ENCODE results near the gene TNFSF4.

Gene TNFSF4

GRCh38 chr1:173152598-173152997 is 54.5 kb downstream of the TNFSF4 start:
- TF ChIP-seq CTCF (IDR thresholded peaks at IDR 0.05; ENCODE audit: insufficient read depth, low read depth, low read length, missing control alignments) = no peak
- DNase-seq (ENCODE audit: low read depth) = no peak
- H3K4me3 ChIP-seq (ENCODE audit: low read depth, low read length) = no peak overlapping the region

- H3K4me3 ChIP-seq (ENCODE audit: low read depth, low read length) = no peak overlapping the region
- no peak for DNase-seq (ENCODE audit: low read depth)
- TF ChIP-seq CTCF (IDR thresholded peaks at IDR 0.05; ENCODE audit: insufficient read depth, low read depth, low read length, missing control alignments) = no peak
Measured at GRCh38 chr1:173150795-173151194, 56.3 kb downstream of the TNFSF4 start.

GRCh38 chr1:173149887-173150286 is 57.2 kb downstream of the TNFSF4 start:
- no peak for DNase-seq (ENCODE audit: low read depth)
- TF ChIP-seq CTCF (IDR thresholded peaks at IDR 0.05; ENCODE audit: insufficient read depth, low read depth, low read length, missing control alignments) = no peak
- H3K4me3 ChIP-seq (ENCODE audit: low read depth, low read length) = no peak overlapping the region

- no peak overlapping the region for H3K4me3 ChIP-seq (ENCODE audit: low read depth, low read length)
- no peak for TF ChIP-seq CTCF (IDR thresholded peaks at IDR 0.05; ENCODE audit: insufficient read depth, low read depth, low read length, missing control alignments)
- DNase-seq (ENCODE audit: low read depth) = no peak
Measured at GRCh38 chr1:173148971-173149370, 58.2 kb downstream of the TNFSF4 start.

GRCh38 chr1:173148545-173148944 is 58.6 kb downstream of the TNFSF4 start:
- DNase-seq (ENCODE audit: low read depth) = no peak
- no peak for TF ChIP-seq CTCF (IDR thresholded peaks at IDR 0.05; ENCODE audit: insufficient read depth, low read depth, low read length, missing control alignments)
- no peak overlapping the region for H3K4me3 ChIP-seq (ENCODE audit: low read depth, low read length)

- DNase-seq (ENCODE audit: low read depth) = no peak
- no peak for TF ChIP-seq CTCF (IDR thresholded peaks at IDR 0.05; ENCODE audit: insufficient read depth, low read depth, low read length, missing control alignments)
- H3K4me3 ChIP-seq (ENCODE audit: low read depth, low read length) = no peak overlapping the region
Measured at GRCh38 chr1:173140733-173141132, 66.4 kb downstream of the TNFSF4 start.

- H3K4me3 ChIP-seq (ENCODE audit: low read depth, low read length) = no peak overlapping the region
- no peak for DNase-seq (ENCODE audit: low read depth)
- no peak for TF ChIP-seq CTCF (IDR thresholded peaks at IDR 0.05; ENCODE audit: insufficient read depth, low read depth, low read length, missing control alignments)
Measured at GRCh38 chr1:173139706-173140105, 67.4 kb downstream of the TNFSF4 start.

All from GM12865 (cell line).